Osteoblast (primary cell): ENCODE measurements around the gene SEC14L6. TPM values are rescaled to one million over a fixed set of nuclear protein-coding genes. Genes with fewer than 3 reads are reported as not detected.

ENCODE experiments used
- DNase-seq: peaks from one replicate; pipeline ENCODE4 v3.0.0; 2011; ENCODE audit warnings: low spot score, mixed read lengths; ENCODE audit not compliant: insufficient read length; ENCODE audit errors: missing footprints
- H2AFZ ChIP-seq: 2 replicates; pipeline ENCODE4 v1.6.0; 2011; ENCODE audit warnings: mild to moderate bottlenecking, low read length
- H3K27ac ChIP-seq: 2 replicates; pipeline ENCODE4 v1.5.1; 2011; ENCODE audit warnings: mild to moderate bottlenecking, low read depth, low read length, moderate library complexity
- H3K27me3 ChIP-seq: 2 replicates; pipeline ENCODE4 v1.6.0; 2012; ENCODE audit warnings: mild to moderate bottlenecking, control low read depth, inconsistent platforms, low read length, moderate library complexity; ENCODE audit not compliant: insufficient read depth
- H3K36me3 ChIP-seq: 2 replicates; pipeline ENCODE4 v1.5.1; 2011; ENCODE audit warnings: mild to moderate bottlenecking, low read length, control low read depth, moderate library complexity; ENCODE audit not compliant: insufficient read depth
- H3K4me1 ChIP-seq: 2 replicates; pipeline ENCODE4 v1.5.1; 2011; ENCODE audit warnings: mild to moderate bottlenecking, low read length, control low read depth, moderate library complexity; ENCODE audit not compliant: insufficient read depth
- H3K4me2 ChIP-seq: 2 replicates; pipeline ENCODE4 v1.6.0; 2011; ENCODE audit warnings: mild to moderate bottlenecking, low read length; ENCODE audit not compliant: insufficient read depth
- H3K4me3 ChIP-seq: fragments of 200-600 bp; sonication (generic); 3 replicates; pipeline ENCODE4 v1.5.1; 2012; ENCODE audit warnings: mild to moderate bottlenecking, low read length, inconsistent platforms; ENCODE audit not compliant: insufficient read depth
- H3K79me2 ChIP-seq: 2 replicates; pipeline ENCODE4 v1.6.0; 2012; ENCODE audit warnings: mild to moderate bottlenecking, low read length, control low read depth, inconsistent platforms; ENCODE audit not compliant: insufficient read depth
- H3K9me3 ChIP-seq: 2 replicates; pipeline ENCODE4 v1.5.1; 2011; ENCODE audit warnings: low read depth, low read length, control low read depth
- H4K20me1 ChIP-seq: 2 replicates; pipeline ENCODE4 v1.6.0; 2012; ENCODE audit warnings: mild to moderate bottlenecking, low read length, control low read depth; ENCODE audit not compliant: insufficient read depth
- total RNA-seq: library from RNA; depleted of rRNA; stranded (reverse); fragments of >200 nt; gene quantifications from 2 replicates; pipeline ENCODE4 v1.2.3, GENCODE V29; 2012
- TF ChIP-seq, protein P1 (sequence below): IDR thresholded peaks from 2 replicates; pipeline ENCODE4 v1.5.1; 2011; ENCODE audit warnings: mild to moderate bottlenecking, low read depth, low read length, moderate library complexity; ENCODE audit errors: extremely low read depth

SEC14L6 gene
- total RNA-seq, 1 donor, result not detected

DNA sequence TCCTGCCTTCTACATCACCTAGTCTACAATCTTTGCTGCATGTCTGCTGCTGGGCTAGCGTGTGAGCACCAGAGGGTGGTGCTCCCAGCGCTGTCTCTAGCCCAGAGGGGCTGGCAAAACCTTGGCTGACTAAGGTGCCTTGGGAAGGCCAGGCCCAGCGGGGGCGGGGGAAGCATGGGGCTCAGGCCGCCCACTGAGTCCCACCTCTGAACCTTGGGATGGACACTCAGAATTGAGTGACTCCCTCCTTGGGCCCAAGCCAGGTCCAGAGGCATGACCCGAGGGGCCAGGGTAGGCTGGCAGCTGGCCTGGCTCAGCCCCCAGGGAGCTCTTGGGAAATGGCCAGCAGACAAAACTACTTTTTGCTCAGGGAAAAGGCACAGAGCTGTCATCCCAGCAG, 35.5 kb upstream of the SEC14L6 start:
- H3K27ac ChIP-seq, result peak overlapping the region; percentile 45

DNA sequence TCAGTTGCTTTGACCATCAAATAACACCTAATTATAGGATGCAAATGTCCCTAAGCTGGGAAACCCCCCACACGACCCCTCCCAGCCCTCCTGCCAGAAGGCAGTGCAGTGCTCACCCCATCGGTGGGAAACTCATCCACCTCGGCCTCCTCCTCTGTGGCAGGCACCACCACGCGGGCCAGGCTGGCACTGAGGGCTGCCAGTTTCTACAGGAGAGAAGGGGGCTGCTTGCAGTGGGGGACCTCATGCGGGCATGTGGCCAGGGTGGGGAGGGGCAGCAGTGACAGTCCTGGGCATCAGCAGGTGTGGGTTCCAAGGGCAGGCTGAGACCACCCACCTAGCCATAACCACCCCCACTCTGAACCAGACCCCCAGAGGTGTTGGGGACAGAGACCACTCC, 34.4 kb upstream of the SEC14L6 start:
- DNase-seq, result peak; percentile 36
- no peaks in the 10 kb centered on the region for H3K9me3 ChIP-seq
- H2AFZ ChIP-seq, result no peak overlapping the region
- H3K36me3 ChIP-seq, result peaks cover 85% of the 10 kb centered on the region
- no peak overlapping the region for H3K4me2 ChIP-seq
- H4K20me1 ChIP-seq, result peaks cover 11% of the 10 kb centered on the region
- no peak overlapping the region for H3K4me3 ChIP-seq
- TF ChIP-seq, protein P1, sequence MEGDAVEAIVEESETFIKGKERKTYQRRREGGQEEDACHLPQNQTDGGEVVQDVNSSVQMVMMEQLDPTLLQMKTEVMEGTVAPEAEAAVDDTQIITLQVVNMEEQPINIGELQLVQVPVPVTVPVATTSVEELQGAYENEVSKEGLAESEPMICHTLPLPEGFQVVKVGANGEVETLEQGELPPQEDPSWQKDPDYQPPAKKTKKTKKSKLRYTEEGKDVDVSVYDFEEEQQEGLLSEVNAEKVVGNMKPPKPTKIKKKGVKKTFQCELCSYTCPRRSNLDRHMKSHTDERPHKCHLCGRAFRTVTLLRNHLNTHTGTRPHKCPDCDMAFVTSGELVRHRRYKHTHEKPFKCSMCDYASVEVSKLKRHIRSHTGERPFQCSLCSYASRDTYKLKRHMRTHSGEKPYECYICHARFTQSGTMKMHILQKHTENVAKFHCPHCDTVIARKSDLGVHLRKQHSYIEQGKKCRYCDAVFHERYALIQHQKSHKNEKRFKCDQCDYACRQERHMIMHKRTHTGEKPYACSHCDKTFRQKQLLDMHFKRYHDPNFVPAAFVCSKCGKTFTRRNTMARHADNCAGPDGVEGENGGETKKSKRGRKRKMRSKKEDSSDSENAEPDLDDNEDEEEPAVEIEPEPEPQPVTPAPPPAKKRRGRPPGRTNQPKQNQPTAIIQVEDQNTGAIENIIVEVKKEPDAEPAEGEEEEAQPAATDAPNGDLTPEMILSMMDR, result no peak
- no peaks in the 10 kb centered on the region for H3K27me3 ChIP-seq
- peaks cover 2% of the 10 kb centered on the region for H3K79me2 ChIP-seq
- peaks cover 14% of the 10 kb centered on the region for H3K4me1 ChIP-seq
- no peak overlapping the region for H3K27ac ChIP-seq

More for the DNA sequence above, 35.5 kb upstream of the SEC14L6 start:
- peak; percentile 88 for DNase-seq
- Histone ChIP-seq H3K27me3 (no peaks in the 10 kb centered on the region), H3K36me3 (peaks cover 85% of the 10 kb centered on the region), H2AFZ (no peak overlapping the region), H3K4me3 (no peak overlapping the region), H4K20me1 (peaks cover 9% of the 10 kb centered on the region), H3K4me1 (peaks cover 11% of the 10 kb centered on the region), H3K9me3 (no peaks in the 10 kb centered on the region), H3K79me2 (peaks cover 2% of the 10 kb centered on the region), H3K4me2 (no peak overlapping the region)
- TF ChIP-seq, protein P1, result no peak

DNA sequence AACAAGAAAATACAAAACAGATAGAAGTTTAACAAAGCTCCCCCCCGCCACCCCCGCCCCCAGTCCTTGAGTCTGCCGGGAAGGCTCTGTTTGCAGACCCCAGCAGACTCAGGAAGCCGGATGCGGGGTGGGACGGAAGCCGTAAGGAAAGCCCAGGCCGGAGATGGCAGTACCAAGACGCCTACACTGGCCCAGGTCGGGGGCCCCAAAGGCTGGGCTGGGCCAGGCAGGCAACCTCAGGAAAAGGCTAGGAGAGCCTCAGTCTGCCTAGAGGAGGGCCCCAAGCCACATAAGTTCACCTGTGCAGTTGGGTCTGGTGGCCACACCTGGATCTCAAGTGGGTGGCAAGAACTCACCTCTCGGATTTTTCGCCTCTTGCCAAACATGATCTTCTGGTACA, 31.9 kb upstream of the SEC14L6 start:
- Histone ChIP-seq H3K4me2 (no peak overlapping the region), H3K36me3 (peaks cover 65% of the 10 kb centered on the region), H3K27me3 (no peaks in the 10 kb centered on the region), H3K79me2 (no peaks in the 10 kb centered on the region), H3K27ac (no peak overlapping the region), H3K4me1 (peaks cover 25% of the 10 kb centered on the region), H4K20me1 (peaks cover 16% of the 10 kb centered on the region), H3K9me3 (no peaks in the 10 kb centered on the region), H3K4me3 (no peak overlapping the region), H2AFZ (no peak overlapping the region)
- TF ChIP-seq, protein P1, result no peak
- peak; percentile 77 for DNase-seq

DNA sequence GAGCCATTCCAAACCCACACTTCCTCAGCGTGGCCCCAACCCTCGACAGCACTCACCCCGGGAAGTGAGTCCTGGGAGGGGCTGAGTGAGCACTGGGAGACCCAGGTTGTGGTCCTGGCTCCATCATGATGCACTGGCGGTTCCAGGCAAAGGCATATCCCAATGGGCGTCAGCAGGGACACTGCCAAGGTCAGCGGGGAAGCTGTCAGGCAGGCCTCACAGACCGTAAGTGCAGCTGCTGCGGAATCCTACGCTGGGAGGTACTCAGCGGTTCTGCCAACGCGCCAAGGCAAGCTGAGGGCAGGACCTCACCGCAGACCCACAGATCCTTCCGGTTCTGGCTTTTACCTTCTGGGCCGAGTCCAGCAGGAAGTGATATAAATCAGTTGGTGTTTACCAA, 29.3 kb upstream of the SEC14L6 start:
- H3K9me3 ChIP-seq, result no peaks in the 10 kb centered on the region
- H3K27ac ChIP-seq, result peak overlapping the region; percentile 60
- H3K4me2 ChIP-seq, result no peak overlapping the region

More for the DNA sequence above, 29.3 kb upstream of the SEC14L6 start:
- Histone ChIP-seq H3K4me3 (no peak overlapping the region), H2AFZ (no peak overlapping the region), H3K27me3 (peaks cover 7% of the 10 kb centered on the region), H4K20me1 (peaks cover 11% of the 10 kb centered on the region), H3K4me1 (peaks cover 14% of the 10 kb centered on the region), H3K79me2 (no peaks in the 10 kb centered on the region), H3K36me3 (peaks cover 49% of the 10 kb centered on the region)
- TF ChIP-seq, protein P1, result no peak
- DNase-seq, result peak; percentile 89
